Stimulated activated memory B cell treated with anti-CD40 and anti-IgM and Interleukin-4, amounts not matched to agents 10 μg/mL and 1 μg/mL and 100 μg/mL, for 72 hours (primary cell): ENCODE measurements around the gene CLMN.

Source experiments
- ATAC-seq: fragments of 150-1000 bp; cut with Tn5 transposase; 2 replicates; pipeline ENCODE4 v1.10.0; 2021
- H3K27ac Mint-ChIP-seq: one replicate; pipeline ENCODE4 v1.8.0; 2022; ENCODE audit warnings: mild to moderate bottlenecking, mixed read lengths
- H3K27me3 Mint-ChIP-seq: one replicate; pipeline ENCODE4 v1.8.0; 2022; ENCODE audit warnings: mixed read lengths
- H3K36me3 Mint-ChIP-seq: one replicate; pipeline ENCODE4 v1.8.0; 2022; ENCODE audit warnings: mixed read lengths
- H3K4me1 Mint-ChIP-seq: one replicate; pipeline ENCODE4 v1.8.0; 2022; ENCODE audit warnings: mixed read lengths
- H3K4me3 Mint-ChIP-seq: one replicate; pipeline ENCODE4 v1.8.0; 2022; ENCODE audit warnings: mild to moderate bottlenecking, moderate library complexity, mixed read lengths
- H3K9me3 Mint-ChIP-seq: one replicate; pipeline ENCODE4 v1.8.0; 2022; ENCODE audit warnings: mixed read lengths

Gene CLMN

GRCh38 chr14:95275494-95275893 is 44.2 kb downstream of the CLMN start:
- Mint-ChIP-seq H3K27me3 (no peaks in the 10 kb centered on the region), H3K36me3 (no peaks in the 10 kb centered on the region), H3K4me3 (no peak overlapping the region), H3K9me3 (no peaks in the 10 kb centered on the region), H3K4me1 (peaks cover 8% of the 10 kb centered on the region), H3K27ac (peak overlapping the region; percentile 20)
- no peak for ATAC-seq

DNA sequence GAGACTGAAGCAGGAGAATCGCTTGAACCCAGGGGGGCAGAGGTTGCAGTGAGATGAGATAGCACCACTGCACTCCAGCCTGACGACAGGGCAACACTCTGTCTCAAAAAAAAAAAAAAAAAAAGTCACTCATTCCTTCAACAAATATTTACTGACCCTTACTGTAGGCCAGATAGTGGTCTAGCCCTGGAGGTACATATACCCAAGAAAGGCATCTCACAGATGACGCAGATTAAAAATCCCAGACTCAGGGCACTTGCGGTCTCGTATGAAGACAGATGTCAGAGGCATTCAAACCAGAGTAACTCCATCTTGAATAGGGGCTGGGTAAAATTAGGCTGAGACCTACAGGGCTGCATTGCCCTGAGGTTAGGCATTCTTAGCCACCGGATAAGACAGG is 44.8 kb downstream of the CLMN start:
- Mint-ChIP-seq H3K27me3 (no peaks in the 10 kb centered on the region), H3K4me1 (peaks cover 14% of the 10 kb centered on the region), H3K9me3 (no peaks in the 10 kb centered on the region), H3K36me3 (no peaks in the 10 kb centered on the region), H3K27ac (no peak overlapping the region), H3K4me3 (no peak overlapping the region)
- ATAC-seq, result no peak

DNA sequence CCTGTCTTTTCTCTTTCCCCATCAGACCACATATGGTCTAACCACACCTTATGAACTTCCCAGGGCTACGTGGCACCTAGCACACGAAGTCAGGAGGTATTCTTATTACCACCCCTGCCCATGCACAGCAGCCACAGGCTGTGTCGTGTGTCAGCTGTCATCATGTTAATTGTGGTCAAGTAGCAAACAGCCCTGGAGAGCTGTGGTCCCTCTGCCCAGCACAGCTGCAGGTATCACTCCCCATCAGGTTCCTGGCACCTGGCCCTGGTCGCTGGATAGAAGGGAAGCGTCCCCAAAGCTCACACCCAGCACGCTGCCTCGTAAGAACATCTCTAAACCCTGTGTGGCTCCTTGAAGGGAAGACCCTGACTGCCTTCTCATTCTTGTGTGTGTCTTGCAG is 45.4 kb downstream of the CLMN start:
- H3K9me3 Mint-ChIP-seq, result no peaks in the 10 kb centered on the region
- H3K27ac Mint-ChIP-seq, result no peak overlapping the region
- H3K36me3 Mint-ChIP-seq, result no peaks in the 10 kb centered on the region
- no peaks in the 10 kb centered on the region for H3K27me3 Mint-ChIP-seq
- H3K4me1 Mint-ChIP-seq, result peaks cover 15% of the 10 kb centered on the region
- no peak for ATAC-seq
- no peak overlapping the region for H3K4me3 Mint-ChIP-seq

- Mint-ChIP-seq H3K27ac (no peak overlapping the region), H3K4me3 (no peak overlapping the region), H3K36me3 (no peaks in the 10 kb centered on the region), H3K4me1 (peaks cover 15% of the 10 kb centered on the region), H3K9me3 (no peaks in the 10 kb centered on the region), H3K27me3 (no peaks in the 10 kb centered on the region)
- ATAC-seq, result no peak
These were observed 46.4 kb downstream of the CLMN start for GRCh38 chr14:95273001-95273978.

DNA sequence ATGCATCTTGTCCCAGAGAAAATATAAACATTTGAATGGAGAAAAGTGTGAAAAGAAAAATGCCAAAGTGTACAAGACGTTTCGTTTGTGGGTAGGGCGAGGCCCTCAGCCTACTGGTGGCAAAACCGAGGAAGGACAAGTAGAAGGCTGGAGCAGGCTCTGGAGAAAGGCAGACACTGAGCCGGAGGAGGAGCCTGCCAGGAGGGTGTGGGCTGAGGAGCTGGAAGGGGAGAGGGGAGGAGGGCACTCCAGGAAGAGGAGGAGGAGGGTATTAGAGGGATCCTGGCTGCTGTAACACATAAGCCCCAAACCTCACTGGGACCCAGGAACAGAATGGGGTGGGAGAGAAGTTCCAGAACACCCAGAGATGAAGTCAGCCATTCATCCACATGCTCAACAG is 47.7 kb downstream of the CLMN start:
- H3K27me3 Mint-ChIP-seq, result no peaks in the 10 kb centered on the region
- H3K4me1 Mint-ChIP-seq, result peaks cover 27% of the 10 kb centered on the region

GRCh38 chr14:95270203-95270602 is 49.5 kb downstream of the CLMN start:
- Mint-ChIP-seq H3K4me1 (peaks cover 39% of the 10 kb centered on the region), H3K9me3 (peaks cover 3% of the 10 kb centered on the region), H3K27me3 (no peaks in the 10 kb centered on the region), H3K4me3 (no peak overlapping the region), H3K27ac (peak overlapping the region; percentile 17), H3K36me3 (peaks cover 7% of the 10 kb centered on the region)
- ATAC-seq, result no peak

More for the DNA sequence above, 47.7 kb downstream of the CLMN start:
- peaks cover 7% of the 10 kb centered on the region for H3K36me3 Mint-ChIP-seq
- ATAC-seq, result no peak
- peaks cover 3% of the 10 kb centered on the region for H3K9me3 Mint-ChIP-seq
- no peak overlapping the region for H3K27ac Mint-ChIP-seq
- no peak overlapping the region for H3K4me3 Mint-ChIP-seq

DNA sequence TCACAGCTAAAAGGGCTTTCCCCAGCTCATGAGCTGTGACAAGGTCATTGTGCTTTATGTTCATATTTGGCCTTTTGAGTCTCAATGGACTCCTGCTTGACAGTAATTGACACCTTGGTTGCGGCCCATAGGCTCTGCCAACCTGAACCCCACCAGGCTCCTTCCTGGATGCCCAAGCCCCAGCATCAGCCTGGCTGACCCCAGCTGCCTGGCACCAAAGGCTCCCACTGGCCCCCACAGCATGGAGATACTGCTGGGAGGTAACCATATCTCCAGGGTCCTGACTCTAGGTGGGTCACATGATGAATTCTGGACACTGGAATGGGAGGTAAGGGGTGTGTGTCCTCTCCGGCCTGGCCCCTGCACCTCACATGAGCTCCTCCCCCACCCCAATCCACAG is 50.2 kb downstream of the CLMN start:
- no peak for ATAC-seq
- Mint-ChIP-seq H3K4me3 (no peak overlapping the region), H3K27me3 (no peaks in the 10 kb centered on the region), H3K4me1 (peaks cover 47% of the 10 kb centered on the region), H3K36me3 (peaks cover 7% of the 10 kb centered on the region), H3K9me3 (peaks cover 3% of the 10 kb centered on the region), H3K27ac (peak overlapping the region; percentile 17)

GRCh38 chr14:95268350-95268749 is 51.4 kb downstream of the CLMN start:
- Mint-ChIP-seq H3K4me3 (no peak overlapping the region), H3K4me1 (peaks cover 47% of the 10 kb centered on the region), H3K27me3 (no peaks in the 10 kb centered on the region), H3K9me3 (peaks cover 3% of the 10 kb centered on the region), H3K36me3 (peaks cover 7% of the 10 kb centered on the region), H3K27ac (peak overlapping the region; percentile 93)
- ATAC-seq, result no peak

GRCh38 chr14:95267306-95267705 is 52.4 kb downstream of the CLMN start:
- Mint-ChIP-seq H3K27me3 (no peaks in the 10 kb centered on the region), H3K27ac (peak overlapping the region; percentile 93), H3K4me3 (no peak overlapping the region), H3K9me3 (peaks cover 3% of the 10 kb centered on the region), H3K4me1 (peaks cover 47% of the 10 kb centered on the region), H3K36me3 (peaks cover 7% of the 10 kb centered on the region)
- no peak for ATAC-seq

DNA sequence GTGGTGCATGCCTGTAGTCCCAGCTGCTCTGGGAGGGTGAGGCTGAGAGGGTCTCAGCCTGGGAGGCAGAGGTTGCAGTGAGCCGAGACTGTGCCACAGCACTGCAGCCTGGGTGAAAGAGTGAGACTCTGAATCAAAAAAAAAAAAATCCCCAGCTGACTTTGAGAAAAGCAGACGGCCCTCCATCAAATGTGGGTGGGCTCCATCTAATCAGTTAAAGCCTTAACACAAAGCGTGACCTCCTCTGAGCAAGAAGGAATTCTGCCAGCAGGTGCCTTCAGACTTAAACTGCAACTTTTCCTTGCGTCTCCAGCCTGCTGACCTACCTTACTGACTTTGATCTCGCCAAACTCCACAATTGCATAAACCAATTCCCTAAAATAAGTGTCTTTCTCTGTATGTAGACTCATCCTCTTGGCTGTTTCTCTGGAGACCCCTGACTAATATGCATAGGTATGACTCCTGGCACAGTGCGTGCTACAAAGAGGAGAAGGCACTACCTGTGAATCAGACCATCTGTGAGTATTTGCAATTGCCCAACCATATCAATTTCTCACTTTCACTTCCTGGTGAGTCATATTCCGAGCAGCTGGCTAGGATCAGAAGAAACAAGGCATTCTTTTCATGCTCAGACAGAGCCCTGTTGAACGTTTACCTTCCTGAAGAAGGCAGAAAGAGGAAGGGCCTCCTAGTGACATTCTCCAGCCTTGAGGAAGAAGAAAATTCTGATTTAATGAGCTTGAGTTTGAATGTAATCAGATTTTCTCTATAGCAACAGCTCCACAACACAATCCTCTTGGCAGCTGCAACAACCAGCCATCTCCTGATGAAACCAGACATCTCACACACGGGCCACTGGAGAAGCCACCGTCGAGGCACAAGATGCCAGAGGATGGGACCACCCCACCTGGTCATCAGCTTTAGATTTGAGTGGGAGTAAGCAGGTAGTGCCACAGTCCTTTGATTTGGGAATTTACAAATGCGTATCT is 54.3 kb downstream of the CLMN start:
- Mint-ChIP-seq H3K36me3 (peaks cover 7% of the 10 kb centered on the region), H3K27me3 (no peaks in the 10 kb centered on the region), H3K9me3 (peaks cover 3% of the 10 kb centered on the region), H3K27ac (peak overlapping the region; percentile 93), H3K4me1 (peaks cover 45% of the 10 kb centered on the region), H3K4me3 (peak overlapping the region; percentile 49)
- peak; percentile 98 for ATAC-seq

GRCh38 chr14:95264271-95264973 is 55.3 kb downstream of the CLMN start:
- H3K27ac Mint-ChIP-seq, result peak overlapping the region; percentile 93
- no peak overlapping the region for H3K4me3 Mint-ChIP-seq
- H3K36me3 Mint-ChIP-seq, result peaks cover 7% of the 10 kb centered on the region
- H3K4me1 Mint-ChIP-seq, result peaks cover 39% of the 10 kb centered on the region
- H3K9me3 Mint-ChIP-seq, result peaks cover 3% of the 10 kb centered on the region
- ATAC-seq, result no peak
- no peaks in the 10 kb centered on the region for H3K27me3 Mint-ChIP-seq

- no peak for ATAC-seq
- H3K36me3 Mint-ChIP-seq, result peaks cover 7% of the 10 kb centered on the region
- no peak overlapping the region for H3K4me3 Mint-ChIP-seq
- H3K4me1 Mint-ChIP-seq, result peaks cover 39% of the 10 kb centered on the region
- H3K27me3 Mint-ChIP-seq, result no peaks in the 10 kb centered on the region
- peak overlapping the region; percentile 17 for H3K27ac Mint-ChIP-seq
- peaks cover 3% of the 10 kb centered on the region for H3K9me3 Mint-ChIP-seq
These were observed 56.0 kb downstream of the CLMN start for GRCh38 chr14:95263527-95264231.

GRCh38 chr14:95262511-95262891 is 57.2 kb downstream of the CLMN start:
- H3K27me3 Mint-ChIP-seq, result no peaks in the 10 kb centered on the region
- no peaks in the 10 kb centered on the region for H3K9me3 Mint-ChIP-seq

More at GRCh38 chr14:95262511-95262891, 57.2 kb downstream of the CLMN start:
- Mint-ChIP-seq H3K4me3 (no peak overlapping the region), H3K27ac (peak overlapping the region; percentile 17), H3K4me1 (peaks cover 31% of the 10 kb centered on the region), H3K36me3 (peaks cover 4% of the 10 kb centered on the region)
- ATAC-seq, result no peak
